ENCODE results near the gene TIMM17A.

DNA sequence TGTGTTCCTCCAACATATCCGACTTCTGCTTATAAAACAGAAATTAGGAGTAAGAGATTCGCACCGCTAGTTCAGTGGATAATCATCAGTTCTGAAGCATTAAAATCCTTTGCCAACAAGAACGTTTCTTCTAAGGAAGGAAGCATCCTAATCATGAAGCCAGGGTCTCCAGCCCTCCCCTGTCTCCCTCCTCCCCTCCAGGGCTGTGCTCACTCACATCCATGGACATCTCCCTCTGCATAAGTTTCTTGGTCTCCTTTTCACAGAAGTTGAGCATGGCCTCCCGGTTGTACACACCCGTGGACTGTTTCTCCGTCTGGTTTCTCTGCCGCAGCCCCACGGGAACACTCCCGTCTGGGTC lies 9.5 kb upstream of the TIMM17A start:
- TF ChIP-seq POLR2A (IDR thresholded peaks at IDR 0.05; ENCODE audit: low read depth, low read length) (no peak), RCOR1 (IDR thresholded peaks at IDR 0.05; ENCODE audit: insufficient replicate concordance, low read length) (no peak), CEBPB (IDR thresholded peaks at IDR 0.05; ENCODE audit: low read depth, low read length) (no peak), CHD1 (IDR thresholded peaks at IDR 0.05; ENCODE audit: low read depth, low read length) (no peak), RFX5 (IDR thresholded peaks at IDR 0.05; ENCODE audit: low read depth, low read length) (no peak), RAD21 (IDR thresholded peaks at IDR 0.05; ENCODE audit: low read length) (no peak), NFE2L2 (IDR thresholded peaks at IDR 0.05; ENCODE audit: low read depth, low read length) (no peak), FOS (IDR thresholded peaks at IDR 0.05; ENCODE audit: low read depth, low read length) (no peak), SMC3 (IDR thresholded peaks at IDR 0.05; ENCODE audit: low read depth, low read length) (no peak), MAZ (IDR thresholded peaks at IDR 0.05; ENCODE audit: borderline replicate concordance, low read depth, low read length) (no peak), MAFK (IDR thresholded peaks at IDR 0.05; ENCODE audit: low read depth, low read length) (no peak)
- TF ChIP-seq, protein P1, sequence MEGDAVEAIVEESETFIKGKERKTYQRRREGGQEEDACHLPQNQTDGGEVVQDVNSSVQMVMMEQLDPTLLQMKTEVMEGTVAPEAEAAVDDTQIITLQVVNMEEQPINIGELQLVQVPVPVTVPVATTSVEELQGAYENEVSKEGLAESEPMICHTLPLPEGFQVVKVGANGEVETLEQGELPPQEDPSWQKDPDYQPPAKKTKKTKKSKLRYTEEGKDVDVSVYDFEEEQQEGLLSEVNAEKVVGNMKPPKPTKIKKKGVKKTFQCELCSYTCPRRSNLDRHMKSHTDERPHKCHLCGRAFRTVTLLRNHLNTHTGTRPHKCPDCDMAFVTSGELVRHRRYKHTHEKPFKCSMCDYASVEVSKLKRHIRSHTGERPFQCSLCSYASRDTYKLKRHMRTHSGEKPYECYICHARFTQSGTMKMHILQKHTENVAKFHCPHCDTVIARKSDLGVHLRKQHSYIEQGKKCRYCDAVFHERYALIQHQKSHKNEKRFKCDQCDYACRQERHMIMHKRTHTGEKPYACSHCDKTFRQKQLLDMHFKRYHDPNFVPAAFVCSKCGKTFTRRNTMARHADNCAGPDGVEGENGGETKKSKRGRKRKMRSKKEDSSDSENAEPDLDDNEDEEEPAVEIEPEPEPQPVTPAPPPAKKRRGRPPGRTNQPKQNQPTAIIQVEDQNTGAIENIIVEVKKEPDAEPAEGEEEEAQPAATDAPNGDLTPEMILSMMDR (conservative IDR thresholded peaks at IDR 0.05; ENCODE audit: low read depth, low read length), result no peak
- TF ChIP-seq, protein P2, sequence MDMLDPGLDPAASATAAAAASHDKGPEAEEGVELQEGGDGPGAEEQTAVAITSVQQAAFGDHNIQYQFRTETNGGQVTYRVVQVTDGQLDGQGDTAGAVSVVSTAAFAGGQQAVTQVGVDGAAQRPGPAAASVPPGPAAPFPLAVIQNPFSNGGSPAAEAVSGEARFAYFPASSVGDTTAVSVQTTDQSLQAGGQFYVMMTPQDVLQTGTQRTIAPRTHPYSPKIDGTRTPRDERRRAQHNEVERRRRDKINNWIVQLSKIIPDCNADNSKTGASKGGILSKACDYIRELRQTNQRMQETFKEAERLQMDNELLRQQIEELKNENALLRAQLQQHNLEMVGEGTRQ (IDR thresholded peaks at IDR 0.05; ENCODE audit: low read depth, low read length), result no peak
- TF ChIP-seq, protein P3, sequence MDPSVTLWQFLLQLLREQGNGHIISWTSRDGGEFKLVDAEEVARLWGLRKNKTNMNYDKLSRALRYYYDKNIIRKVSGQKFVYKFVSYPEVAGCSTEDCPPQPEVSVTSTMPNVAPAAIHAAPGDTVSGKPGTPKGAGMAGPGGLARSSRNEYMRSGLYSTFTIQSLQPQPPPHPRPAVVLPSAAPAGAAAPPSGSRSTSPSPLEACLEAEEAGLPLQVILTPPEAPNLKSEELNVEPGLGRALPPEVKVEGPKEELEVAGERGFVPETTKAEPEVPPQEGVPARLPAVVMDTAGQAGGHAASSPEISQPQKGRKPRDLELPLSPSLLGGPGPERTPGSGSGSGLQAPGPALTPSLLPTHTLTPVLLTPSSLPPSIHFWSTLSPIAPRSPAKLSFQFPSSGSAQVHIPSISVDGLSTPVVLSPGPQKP (IDR thresholded peaks at IDR 0.05; ENCODE audit: borderline replicate concordance, low read depth, low read length), result no peak

All from IMR-90 (cell line).